Measurements from ENCODE around the gene BAZ1A. TPM values are rescaled to one million over a fixed set of nuclear protein-coding genes. Genes with fewer than 3 reads are reported as not detected.

Gene BAZ1A
- total RNA-seq, 1 experiment from 2014 or later = 24.2 TPM

DNA sequence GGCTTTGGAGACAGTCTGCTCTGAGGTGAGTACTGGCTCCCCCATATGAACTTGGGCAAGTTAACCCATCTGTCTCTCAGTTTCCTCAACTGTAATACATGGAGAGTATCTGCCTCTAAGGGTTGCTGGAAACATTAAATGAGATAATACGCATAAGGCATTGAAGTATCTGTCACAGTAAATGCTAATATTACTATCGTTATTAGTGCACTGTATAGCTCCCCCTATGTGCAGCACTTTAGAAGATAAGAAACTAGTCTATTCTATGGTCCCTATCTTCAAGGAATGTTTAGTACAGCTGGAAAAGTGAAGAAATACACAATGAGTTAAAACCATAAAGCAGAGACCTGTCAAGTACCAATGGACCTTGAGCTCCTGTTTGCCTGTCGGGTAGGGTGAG is 109.1 kb downstream of the BAZ1A start:
- Histone ChIP-seq H2AFZ (ENCODE audit: low read depth, low read length, poor library complexity, severe bottlenecking) (no peak overlapping the region), H3K4me2 (ENCODE audit: low read length) (no peak overlapping the region), H3K4me3 (replicated peaks in 1 of 2; ENCODE audit: low read depth in 1 of 2, low read length in 2 of 2) (no peak overlapping the region), H3K9me2 (ENCODE audit: insufficient read depth) (no peaks in the 10 kb centered on the region), H3K36me3 (ENCODE audit: control insufficient read depth in 1 of 2, insufficient read depth in 2 of 2, low read length in 2 of 2) (peaks cover 14 to 22% of the 10 kb centered on the region in 2 experiments; a peak in 3 of 4 replicates), H3K4me1 (ENCODE audit: control insufficient read depth in 1 of 2, insufficient read depth in 2 of 2, low read length in 2 of 2) (no peaks in the 10 kb centered on the region), H4K20me1 (ENCODE audit: insufficient read depth) (no peaks in the 10 kb centered on the region; the same call in 1 of the 2 replicates), H3K27me3 (ENCODE audit: insufficient read depth, low read length) (no peaks in the 10 kb centered on the region), H3K79me2 (ENCODE audit: insufficient read depth, low read length) (no peaks in the 10 kb centered on the region), H3K9me3 (ENCODE audit: control insufficient read depth in 1 of 2, insufficient read depth in 1 of 2, low read depth in 1 of 2, low read length in 2 of 2) (no peaks in the 10 kb centered on the region), H3K27ac (ENCODE audit: low read depth, low read length) (no peak overlapping the region), H3K9ac (ENCODE audit: low read length) (no peak overlapping the region)
- ChIA-PET CTCF (interaction anchor here (0.9 to 1.6 kb wide), 5 partner anchors 9 to 125 kb away, joined by 3 to 4 read pairs (median 3); no protein-coding TSS in a partner anchor), POLR2A (no interaction called here), RAD21 (ENCODE audit: low non-redundant PET in 1 of 2, low total read pairs in 2 of 2, uncharacterized antibody in 2 of 2, unreplicated experiment in 2 of 2) (no interaction called here)
- intact Hi-C loops (cut with micrococcal nuclease) = no loop called here
- BruUV-seq (replicated peaks) = no TSS peak
- ATAC-seq = peak; percentile 59
- TF ChIP-seq CTCF (IDR thresholded peaks at IDR 0.05 in 2 of 3, conservative IDR thresholded peaks at IDR 0.05 in 1 of 3; ENCODE audit: borderline replicate concordance in 1 of 3, insufficient read depth in 1 of 3, low read depth in 2 of 3, low read length in 2 of 3) (peak in 2 of 3 experiments; percentile 57 to 58; a peak in 4 of 6 replicates), EZH2 (IDR thresholded peaks at IDR 0.05) (no peak), RAD21 (IDR thresholded peaks at IDR 0.05; ENCODE audit: low read depth) (peak; percentile 29; the same call in 1 of the 2 replicates), ZNF274 (IDR thresholded peaks at IDR 0.05; ENCODE audit: low read depth, low read length) (no peak)
- DNase-seq (ENCODE audit: low read depth, low spot score) = no peak

- POLR2A ChIA-PET = no interaction called here
- no peaks in the 10 kb centered on the region for H4K20me1 ChIP-seq (ENCODE audit: insufficient read depth)
- RAD21 ChIA-PET (ENCODE audit: low non-redundant PET in 1 of 2, low total read pairs in 2 of 2, uncharacterized antibody in 2 of 2, unreplicated experiment in 2 of 2) = no interaction called here
- no peaks in the 10 kb centered on the region for H3K9me2 ChIP-seq (ENCODE audit: insufficient read depth)
- no peak overlapping the region for H3K4me2 ChIP-seq (ENCODE audit: low read length)
- ATAC-seq = no peak
- H3K27ac ChIP-seq (ENCODE audit: low read depth, low read length) = no peak overlapping the region
- no peaks in the 10 kb centered on the region for H3K79me2 ChIP-seq (ENCODE audit: insufficient read depth, low read length)
- H3K4me3 ChIP-seq (replicated peaks in 1 of 2; ENCODE audit: low read depth in 1 of 2, low read length in 2 of 2) = no peak overlapping the region
- TF ChIP-seq EZH2phosphoT487 (IDR thresholded peaks at IDR 0.05; ENCODE audit: borderline replicate concordance) (no peak), RAD21 (IDR thresholded peaks at IDR 0.05; ENCODE audit: low read depth) (no peak), ZFX (IDR thresholded peaks at IDR 0.05) (no peak), YY1 (IDR thresholded peaks at IDR 0.05; ENCODE audit: extremely low read depth, insufficient replicate concordance, low read depth, low read length) (no peak), ZNF274 (IDR thresholded peaks at IDR 0.05; ENCODE audit: low read depth, low read length) (no peak), ELF1 (IDR thresholded peaks at IDR 0.05; ENCODE audit: borderline replicate concordance, low read depth) (no peak), EGR1 (IDR thresholded peaks at IDR 0.05; ENCODE audit: low read depth) (no peak), EZH2 (IDR thresholded peaks at IDR 0.05) (no peak), SP1 (IDR thresholded peaks at IDR 0.05; ENCODE audit: low read depth) (no peak), CEBPB (IDR thresholded peaks at IDR 0.05; ENCODE audit: low read depth) (no peak)
- CTCF ChIA-PET = no interaction called here
- BruUV-seq (replicated peaks) = no TSS peak
- intact Hi-C loops (cut with micrococcal nuclease) = no loop called here
- H3K27me3 ChIP-seq (ENCODE audit: insufficient read depth, low read length) = no peaks in the 10 kb centered on the region
- DNase-seq (ENCODE audit: low read depth, low spot score) = no peak
- H3K36me3 ChIP-seq (ENCODE audit: control insufficient read depth in 1 of 2, insufficient read depth in 2 of 2, low read length in 2 of 2) = peaks cover 4 to 13% of the 10 kb centered on the region in 2 experiments; a peak in 3 of 4 replicates
- no peak overlapping the region for H2AFZ ChIP-seq (ENCODE audit: low read depth, low read length, poor library complexity, severe bottlenecking)
- H3K9me3 ChIP-seq (ENCODE audit: control insufficient read depth in 1 of 2, insufficient read depth in 1 of 2, low read depth in 1 of 2, low read length in 2 of 2) = no peaks in the 10 kb centered on the region
- no peak overlapping the region for H3K9ac ChIP-seq (ENCODE audit: low read length)
- no peaks in the 10 kb centered on the region for H3K4me1 ChIP-seq (ENCODE audit: control insufficient read depth in 1 of 2, insufficient read depth in 2 of 2, low read length in 2 of 2)
Observed at GRCh38 chr14:34755215-34755614, 119.9 kb downstream of the BAZ1A start.

Measured in HCT116 (cell line).